GM18519 (cell line): ENCODE measurements around the gene TTYH1.

Source experiments
- ATAC-seq: cut with Tn5 transposase; IDR thresholded peaks from one replicate; pipeline ENCODE4 v1.9.1; 2021; ENCODE audit warnings: mild to moderate bottlenecking, moderate library complexity; ENCODE audit not compliant: unreplicated experiment, low FRiP score

Gene TTYH1

GRCh38 chr19:54421169-54421516 is 5.9 kb downstream of the TTYH1 start:
- ATAC-seq, result no peak

DNA sequence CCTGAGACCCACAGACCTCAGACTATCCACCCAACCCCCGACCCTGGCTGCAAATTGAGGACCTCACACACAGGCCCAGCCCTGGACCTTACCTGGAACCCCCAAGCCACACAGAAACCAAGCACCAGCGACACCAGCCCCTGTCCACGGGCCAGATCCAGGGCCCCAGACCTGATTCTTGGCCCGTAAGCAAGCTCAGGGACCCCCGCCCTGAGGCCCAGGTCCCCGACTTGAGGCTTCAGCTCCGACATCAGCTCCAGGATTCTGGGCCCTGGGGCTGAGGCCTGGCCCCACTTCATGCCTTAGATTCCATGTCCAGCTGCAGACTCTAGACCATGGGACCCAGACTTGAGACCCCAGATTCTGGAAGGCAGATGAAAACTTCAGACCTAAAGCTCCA is 6.3 kb downstream of the TTYH1 start:
- ATAC-seq, result no peak

DNA sequence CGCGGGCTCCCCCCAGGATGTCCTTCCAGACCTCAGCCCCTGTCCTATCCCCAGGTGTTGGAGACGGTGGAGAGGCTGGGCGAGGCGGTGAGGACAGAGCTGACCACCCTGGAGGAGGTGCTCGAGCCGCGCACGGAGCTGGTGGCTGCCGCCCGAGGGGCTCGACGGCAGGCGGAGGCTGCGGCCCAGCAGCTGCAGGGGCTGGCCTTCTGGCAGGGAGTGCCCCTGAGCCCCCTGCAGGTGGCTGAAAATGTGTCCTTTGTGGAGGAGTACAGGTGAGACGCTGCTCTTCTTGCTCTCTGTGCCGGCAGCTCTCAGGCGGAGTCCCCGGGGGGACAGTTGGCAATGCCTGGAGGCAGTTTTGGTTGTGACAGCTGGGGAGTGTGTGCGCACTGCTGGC is 6.9 kb downstream of the TTYH1 start:
- ATAC-seq, result no peak

DNA sequence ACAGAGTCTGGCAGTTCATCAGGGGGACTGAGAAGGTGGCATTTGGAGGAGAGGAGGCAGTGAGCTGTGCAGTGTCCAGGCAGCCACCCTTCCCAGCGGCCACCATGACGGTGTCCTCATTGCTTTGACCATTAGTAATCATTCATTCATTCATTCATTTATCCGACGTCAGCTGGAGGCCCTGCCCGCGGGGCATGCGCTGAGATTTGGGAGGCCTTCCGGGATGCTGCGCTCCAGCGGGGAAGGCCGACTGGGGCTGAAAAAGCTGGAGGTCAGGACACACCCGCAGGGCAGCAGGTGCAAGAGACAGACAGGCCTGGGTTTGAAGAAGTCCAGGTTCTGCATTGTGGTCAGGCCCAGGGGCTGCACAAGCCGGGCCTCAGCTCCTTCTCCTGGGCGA is 8.9 kb downstream of the TTYH1 start:
- no peak for ATAC-seq

DNA sequence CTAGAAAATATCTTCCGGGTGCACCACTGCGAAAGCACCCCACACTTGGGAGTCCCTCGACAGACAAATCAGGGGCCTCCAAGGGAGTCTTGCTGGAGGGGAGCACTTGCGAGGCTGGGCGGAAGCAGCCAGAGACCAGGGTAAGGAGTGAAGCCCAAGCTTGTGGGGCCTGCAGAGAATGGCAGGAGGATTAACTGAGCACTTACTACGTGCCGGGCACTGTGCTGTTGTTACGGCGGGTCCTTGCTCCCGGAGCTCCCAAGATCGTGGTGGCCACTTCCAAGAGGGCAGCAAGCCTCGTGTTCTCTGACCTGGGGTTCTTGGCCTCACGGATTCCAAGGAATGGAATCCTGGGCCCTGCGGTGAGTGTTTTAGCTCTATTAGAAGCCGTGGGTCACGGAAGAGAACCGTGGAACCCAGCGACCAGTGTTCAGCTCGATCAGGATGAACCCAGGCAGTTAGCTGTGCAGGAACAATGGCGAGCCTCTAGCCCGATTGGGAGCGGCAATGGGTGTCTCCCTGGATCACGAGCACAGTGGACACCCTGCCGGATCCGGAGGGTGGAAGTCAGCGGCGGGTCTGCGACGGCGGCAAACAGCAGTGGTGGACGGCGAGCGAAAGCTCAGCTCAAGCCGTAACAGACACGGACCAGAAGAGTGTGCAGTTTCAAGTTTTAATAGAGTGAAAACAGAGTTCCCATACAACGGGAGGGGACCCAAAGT is 9.6 kb downstream of the TTYH1 start:
- ATAC-seq, result no peak

DNA sequence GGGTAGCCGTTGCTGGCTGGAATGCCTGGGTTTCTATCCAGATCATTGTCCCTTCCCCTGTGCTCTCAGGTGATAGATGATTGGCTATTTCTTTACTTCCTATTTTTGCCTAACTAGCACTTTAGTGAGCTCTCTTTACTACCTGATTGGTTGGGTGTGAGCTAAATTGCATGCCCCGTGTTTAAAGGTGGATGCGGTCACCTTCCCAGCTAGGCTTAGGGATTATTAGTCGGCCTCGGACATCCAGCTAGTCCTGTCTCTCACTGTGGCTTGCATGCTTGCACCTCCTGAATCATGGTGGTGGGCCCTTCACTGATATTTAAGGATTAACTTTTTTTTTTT is 10.1 kb downstream of the TTYH1 start:
- ATAC-seq, result no peak

GRCh38 chr19:54426291-54426931 is 11.1 kb downstream of the TTYH1 start:
- no peak for ATAC-seq

- ATAC-seq, result no peak
Observed at GRCh38 chr19:54427586-54427985, 12.3 kb downstream of the TTYH1 start.

GRCh38 chr19:54428323-54429175 is 13.3 kb downstream of the TTYH1 start:
- no peak for ATAC-seq

GRCh38 chr19:54429176-54429495 is 13.9 kb downstream of the TTYH1 start:
- ATAC-seq, result no peak

- no peak for ATAC-seq
Observed at GRCh38 chr19:54429545-54430227, 14.4 kb downstream of the TTYH1 start.

- no peak for ATAC-seq
Observed at GRCh38 chr19:54430306-54431254, 15.3 kb downstream of the TTYH1 start.

DNA sequence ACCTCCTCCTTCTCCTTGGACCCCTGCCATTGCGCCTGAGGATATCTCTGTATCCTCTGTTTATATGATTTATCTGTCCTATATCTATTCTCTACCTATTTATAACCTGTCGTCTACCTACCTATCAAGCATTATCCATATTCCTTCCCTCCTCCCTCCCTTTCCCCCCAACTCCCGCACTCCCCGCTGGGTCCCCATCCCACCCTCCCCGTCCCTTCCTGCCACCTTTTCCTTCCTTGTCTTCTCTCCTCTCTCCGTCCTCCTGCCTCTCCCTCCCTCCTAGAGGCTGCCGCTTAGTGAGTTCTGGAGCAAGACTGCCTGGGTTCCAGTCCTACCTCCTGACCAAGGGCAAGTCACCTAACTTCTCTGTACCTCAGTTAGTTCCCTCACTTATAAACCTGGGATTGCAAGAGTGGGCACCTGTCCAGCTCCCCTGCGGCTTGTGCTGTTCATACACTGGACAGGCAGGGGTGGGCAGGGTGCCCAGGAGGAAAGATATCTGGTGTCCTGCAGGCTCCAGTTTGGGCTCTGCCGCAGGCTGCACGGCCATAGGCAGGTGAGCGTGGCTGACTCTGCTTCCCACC is 16.1 kb downstream of the TTYH1 start:
- no peak for ATAC-seq

GRCh38 chr19:54432144-54432738 is 17.0 kb downstream of the TTYH1 start:
- no peak for ATAC-seq

GRCh38 chr19:54433697-54434096 is 18.4 kb downstream of the TTYH1 start:
- no peak for ATAC-seq

DNA sequence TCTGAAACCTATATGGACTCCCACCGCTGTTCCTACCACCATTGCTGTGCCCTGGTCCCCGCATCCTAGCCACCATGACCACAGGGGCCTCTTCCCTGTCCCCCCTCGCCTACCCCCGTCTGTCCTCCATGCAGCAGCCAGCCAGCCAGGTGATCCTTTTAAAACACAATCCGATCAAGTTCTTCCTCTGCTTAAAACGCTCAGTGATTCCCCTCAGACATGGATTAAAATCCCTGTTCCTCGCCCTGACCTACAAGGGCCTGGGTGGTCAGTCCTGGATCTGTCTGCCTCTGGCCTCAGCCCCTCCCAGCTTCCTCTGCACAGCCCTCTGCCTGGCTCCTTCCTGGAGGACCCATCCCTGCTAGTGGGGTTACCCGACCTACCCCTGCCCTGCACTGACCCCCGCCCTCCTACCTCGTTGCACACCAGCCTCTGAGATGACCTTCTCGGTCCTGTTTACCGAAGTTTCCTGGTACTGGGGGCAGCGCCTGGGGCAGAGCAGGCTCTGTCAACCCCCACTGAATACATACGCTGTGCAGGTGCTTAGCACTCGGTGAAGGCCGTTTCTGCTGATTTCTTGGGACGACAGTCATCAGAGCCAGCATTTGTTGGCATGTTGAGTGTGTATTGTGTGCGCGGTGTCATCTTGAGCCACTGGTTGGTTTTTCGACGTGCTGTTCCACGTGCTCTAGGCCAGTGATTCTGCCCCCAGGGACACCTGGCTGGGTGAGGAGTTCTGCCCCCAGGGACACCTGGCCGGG is 19.0 kb downstream of the TTYH1 start:
- ATAC-seq, result no peak

DNA sequence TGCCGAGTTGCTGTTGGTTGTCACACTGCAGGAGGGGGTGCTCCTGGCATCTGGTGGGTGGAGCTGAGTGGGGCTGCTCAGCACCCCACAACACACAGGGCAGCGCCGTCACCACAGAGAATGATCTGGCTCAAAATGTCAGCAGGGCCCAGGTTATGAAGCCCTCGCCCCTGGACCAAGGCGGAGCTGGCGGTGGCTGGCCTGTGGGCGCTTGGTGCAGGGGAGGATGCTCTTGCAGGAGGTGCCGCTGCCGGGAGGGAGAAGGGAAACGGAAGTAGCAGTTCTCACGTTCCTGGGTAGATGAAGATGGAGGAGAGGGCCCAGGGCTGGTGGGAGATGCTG is 19.6 kb downstream of the TTYH1 start:
- no peak for ATAC-seq

GRCh38 chr19:54435551-54436016 is 20.3 kb downstream of the TTYH1 start:
- no peak for ATAC-seq
